Lower leg skin (tissue), 3 donors: ENCODE data around the gene FGGY.

Experiments used
- POLR2A ChIP-seq, 2 donors: fragments of 450-650 bp; IDR thresholded peaks; one replicate each; pipeline ENCODE4 v1.6.1; 2016 to 2017; ENCODE audit warnings: antibody characterized with exemption in 2 of 2, mild to moderate bottlenecking in 1 of 2, moderate library complexity in 1 of 2
- TF ChIP-seq, protein P1 (sequence below), 3 donors: fragments of 450-650 bp; IDR thresholded peaks; one replicate each; pipeline ENCODE4 v1.5.1; 2016; ENCODE audit warnings: antibody characterized with exemption in 3 of 3, mild to moderate bottlenecking in 3 of 3, moderate library complexity in 2 of 3

DNA sequence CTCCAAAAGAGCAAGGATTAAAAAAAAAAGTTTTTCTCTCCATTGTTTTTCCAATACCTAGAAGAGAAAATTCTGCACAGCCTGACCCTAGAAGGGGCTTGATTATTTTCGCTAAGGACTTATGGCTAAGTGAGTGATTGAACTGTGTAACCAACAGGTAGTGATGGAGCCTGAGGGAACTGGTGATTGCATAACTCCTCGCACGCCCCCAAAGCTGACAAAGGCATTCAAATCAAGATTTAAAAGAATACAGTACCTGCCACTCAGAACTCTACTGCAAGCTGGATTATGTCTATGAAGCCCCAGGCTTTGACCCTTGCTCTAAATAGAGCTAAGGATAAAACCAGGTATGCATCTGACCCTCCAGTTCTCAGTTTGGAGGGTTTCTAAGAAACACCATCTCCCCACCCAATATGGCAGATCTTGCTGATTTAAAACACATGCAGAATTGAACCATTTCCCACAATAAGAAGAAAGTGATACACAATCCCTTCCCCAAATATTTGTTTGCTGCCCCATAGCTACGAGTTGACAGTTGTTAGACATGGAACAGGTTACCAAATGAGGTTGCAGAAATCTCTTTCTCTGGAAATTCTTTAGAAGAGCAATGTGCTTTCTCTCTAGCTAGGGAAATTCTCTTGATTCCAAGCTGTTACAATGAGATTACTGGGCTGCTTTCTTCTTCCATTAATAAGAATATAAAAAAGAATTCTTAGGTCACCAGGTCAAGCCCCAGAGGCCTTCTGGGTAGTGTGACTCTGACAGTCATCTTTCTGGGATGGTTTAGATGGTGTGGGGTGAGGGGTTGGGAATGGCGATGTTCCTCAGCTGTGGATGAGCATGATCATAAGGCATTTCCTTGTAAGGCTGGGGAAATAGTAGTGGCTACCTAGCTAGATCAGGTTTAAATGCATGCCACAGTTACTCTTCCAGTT, 35.1 kb downstream of the FGGY start:
- TF ChIP-seq, protein P1, sequence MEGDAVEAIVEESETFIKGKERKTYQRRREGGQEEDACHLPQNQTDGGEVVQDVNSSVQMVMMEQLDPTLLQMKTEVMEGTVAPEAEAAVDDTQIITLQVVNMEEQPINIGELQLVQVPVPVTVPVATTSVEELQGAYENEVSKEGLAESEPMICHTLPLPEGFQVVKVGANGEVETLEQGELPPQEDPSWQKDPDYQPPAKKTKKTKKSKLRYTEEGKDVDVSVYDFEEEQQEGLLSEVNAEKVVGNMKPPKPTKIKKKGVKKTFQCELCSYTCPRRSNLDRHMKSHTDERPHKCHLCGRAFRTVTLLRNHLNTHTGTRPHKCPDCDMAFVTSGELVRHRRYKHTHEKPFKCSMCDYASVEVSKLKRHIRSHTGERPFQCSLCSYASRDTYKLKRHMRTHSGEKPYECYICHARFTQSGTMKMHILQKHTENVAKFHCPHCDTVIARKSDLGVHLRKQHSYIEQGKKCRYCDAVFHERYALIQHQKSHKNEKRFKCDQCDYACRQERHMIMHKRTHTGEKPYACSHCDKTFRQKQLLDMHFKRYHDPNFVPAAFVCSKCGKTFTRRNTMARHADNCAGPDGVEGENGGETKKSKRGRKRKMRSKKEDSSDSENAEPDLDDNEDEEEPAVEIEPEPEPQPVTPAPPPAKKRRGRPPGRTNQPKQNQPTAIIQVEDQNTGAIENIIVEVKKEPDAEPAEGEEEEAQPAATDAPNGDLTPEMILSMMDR (IDR thresholded peaks at IDR 0.05): no peak
- TF ChIP-seq POLR2A (IDR thresholded peaks at IDR 0.05): no peak
